GM12878 (cell line): ENCODE results near the gene GRM1. TPM values are rescaled to one million over a fixed set of nuclear protein-coding genes. Genes with fewer than 3 reads are reported as not detected.

Experiments
- ATAC-seq: fragments of 200-7000 bp; cut with Tn5 transposase; 3 replicates; pipeline ENCODE4 v1.9.1; 2020; ENCODE audit warnings: mild to moderate bottlenecking, moderate library complexity
- BruUV-seq: library from RNA; stranded (reverse); fragments of 400-500 nt; replicated peaks from 2 replicates; lab custom pipeline; 2021; lab: Mats Ljungman, UMichigan
- CTCF ChIA-PET: fragments of 300-600 bp; sonication (Branson Sonifier 250); formaldehyde crosslinking; extraction: SDS; loops from one replicate; lab custom pipeline; 2021; ENCODE audit warnings: inconsistent platforms; lab: Yijun Ruan, JAX
- POLR2A ChIA-PET: fragments of 350-600 bp; formaldehyde crosslinking; extraction: SDS; loops from one replicate; lab custom pipeline; 2021; ENCODE audit warnings: inconsistent platforms; lab: Charles Lee
- RAD21 ChIA-PET: fragments of 300-600 bp; sonication (Branson Sonifier 250); formaldehyde crosslinking; loops from one replicate; lab custom pipeline; 2023; ENCODE audit warnings: antibody characterized with exemption; ENCODE audit not compliant: unreplicated experiment; lab: Charles Lee
- SMC1A ChIA-PET: fragments of 300-600 bp; sonication (Branson Sonifier 250); formaldehyde crosslinking; loops from one replicate; lab custom pipeline; 2023; ENCODE audit not compliant: unreplicated experiment, uncharacterized antibody; lab: Charles Lee
- DNase-seq: peaks from one replicate; pipeline ENCODE4 v3.0.0-alpha.2; 2011; ENCODE audit warnings: low read depth, low spot score
- FAIRE-seq: peaks from 3 replicates; lab custom pipeline; 2011; peaks lifted over from hg19 to GRCh38; lab: Jason Lieb, UNC
- H2AFZ ChIP-seq: 2 replicates; pipeline ENCODE4 v1.6.0; 2011; ENCODE audit warnings: low read depth, low read length, control low read depth; ENCODE audit not compliant: control insufficient read depth
- H3K27ac ChIP-seq: 2 replicates; pipeline ENCODE4 v1.5.1; 2011; ENCODE audit warnings: control low read depth; ENCODE audit not compliant: control insufficient read depth, insufficient read depth
- H3K27me3 ChIP-seq, 2 experiments: replicated peaks in 1 of 2; 2 replicates each; pipeline versions ENCODE4 v1.6.0 to v1.6.1; 2011; ENCODE audit warnings: low read length in 1 of 2; ENCODE audit not compliant: control insufficient read depth in 2 of 2, insufficient read depth in 2 of 2
- H3K36me3 ChIP-seq, 2 experiments: 2 replicates each; pipeline ENCODE4 v1.5.1; 2011; ENCODE audit warnings: low read length in 1 of 2; ENCODE audit not compliant: control insufficient read depth in 2 of 2, insufficient read depth in 2 of 2
- H3K4me1 ChIP-seq: 2 replicates; pipeline ENCODE4 v1.6.1; 2011; ENCODE audit warnings: mild to moderate bottlenecking, low read length, moderate library complexity, mixed read lengths; ENCODE audit not compliant: control insufficient read depth, insufficient read depth
- H3K4me2 ChIP-seq: 2 replicates; pipeline ENCODE4 v1.6.0; 2011; ENCODE audit warnings: control low read depth; ENCODE audit not compliant: control insufficient read depth, insufficient read depth
- H3K4me3 ChIP-seq: fragments of 200-600 bp; sonication (generic); 2 replicates; pipeline ENCODE4 v1.5.1; 2016
- H3K79me2 ChIP-seq: 2 replicates; pipeline ENCODE4 v1.6.0; 2011; ENCODE audit warnings: low read length; ENCODE audit not compliant: control insufficient read depth, insufficient read depth
- H3K9ac ChIP-seq: 2 replicates; pipeline ENCODE4 v1.8.0; 2011; ENCODE audit warnings: low read length, control low read depth, mixed read lengths; ENCODE audit not compliant: control insufficient read depth, insufficient read depth
- H3K9me3 ChIP-seq: replicated peaks from 3 replicates; pipeline ENCODE4 v1.5.1; 2011; ENCODE audit warnings: mild to moderate bottlenecking, low read length; ENCODE audit not compliant: control insufficient read depth, insufficient read depth
- H4K20me1 ChIP-seq: 2 replicates; pipeline ENCODE4 v1.6.0; 2011; ENCODE audit not compliant: control insufficient read depth, insufficient read depth
- BACH1 ChIP-seq: fragments of 450-650 bp; IDR thresholded peaks from 2 replicates; pipeline ENCODE4 v1.6.1; 2017; ENCODE audit warnings: mild to moderate bottlenecking, borderline replicate concordance
- CREB1 ChIP-seq: IDR thresholded peaks from 2 replicates; pipeline ENCODE4 v1.6.1; 2012; ENCODE audit warnings: low read depth, mild to moderate bottlenecking, inconsistent platforms
- CREM ChIP-seq: IDR thresholded peaks from 2 replicates; pipeline ENCODE4 v1.6.1; 2014; ENCODE audit warnings: antibody characterized with exemption, low read depth
- E4F1 ChIP-seq: fragments of 450-650 bp; IDR thresholded peaks from 2 replicates; pipeline ENCODE4 v1.6.1; 2018; ENCODE audit warnings: borderline replicate concordance, mild to moderate bottlenecking; ENCODE audit not compliant: partially characterized antibody
- KLF5 ChIP-seq: fragments of 450-650 bp; IDR thresholded peaks from 2 replicates; pipeline ENCODE4 v1.6.1; 2014; ENCODE audit warnings: mild to moderate bottlenecking; ENCODE audit not compliant: partially characterized antibody
- NR2C2 ChIP-seq: IDR thresholded peaks from 2 replicates; pipeline ENCODE4 v1.6.1; 2011; ENCODE audit warnings: borderline replicate concordance, low read depth; ENCODE audit not compliant: control insufficient read depth, insufficient read length
- PKNOX1 ChIP-seq: fragments of 450-650 bp; IDR thresholded peaks from 2 replicates; pipeline ENCODE4 v1.6.1; 2016; ENCODE audit warnings: mild to moderate bottlenecking
- RAD21 ChIP-seq: IDR thresholded peaks from 2 replicates; pipeline ENCODE4 v1.6.1; 2011; ENCODE audit warnings: mild to moderate bottlenecking, low read depth, low read length, moderate library complexity; ENCODE audit not compliant: insufficient read depth
- SMAD5 ChIP-seq: IDR thresholded peaks from 2 replicates; pipeline ENCODE4 v1.6.1; 2016; ENCODE audit warnings: antibody characterized with exemption, low read depth
- SMARCA5 ChIP-seq: fragments of 450-650 bp; IDR thresholded peaks from 2 replicates; pipeline ENCODE4 v1.6.1; 2017; ENCODE audit warnings: mild to moderate bottlenecking
- SMC3 ChIP-seq: IDR thresholded peaks from 2 replicates; pipeline ENCODE4 v1.6.1; 2011; ENCODE audit warnings: low read length, improper control_type of control experiment, borderline replicate concordance
- TCF12 ChIP-seq: IDR thresholded peaks from 2 replicates; pipeline ENCODE4 v1.6.1; 2011; ENCODE audit warnings: low read depth, mild to moderate bottlenecking, low read length
- ZNF24 ChIP-seq: fragments of 450-650 bp; IDR thresholded peaks from 2 replicates; pipeline ENCODE4 v1.6.1; 2017; ENCODE audit warnings: antibody characterized with exemption, mild to moderate bottlenecking
- ZNF622 ChIP-seq: fragments of 450-650 bp; IDR thresholded peaks from 2 replicates; pipeline ENCODE4 v1.6.1; 2017; ENCODE audit warnings: mild to moderate bottlenecking, inconsistent platforms
- WGBS: methylation state at CpG from one replicate; pipeline ENCODE4 v1.1.6; 2016; ENCODE audit warnings: low lambda C conversion rate; ENCODE audit not compliant: insufficient replicate concordance, insufficient coverage; ENCODE audit errors: missing lambda C conversion rate; 5-methylcytosine and 5-hydroxymethylcytosine counted together
- in situ Hi-C: fragments of 300-500 bp; cut with MboI; formaldehyde crosslinking; loops from 9 replicates; pipeline ENCODE4 v1.14.3; 2018; ENCODE audit warnings: mixed read lengths
- intact Hi-C: fragments of 100-400 bp; cut with micrococcal nuclease; formaldehyde crosslinking; loops from one replicate; pipeline ENCODE4 v1.14.2; 2022; ENCODE audit not compliant: unreplicated experiment
- polyA plus RNA-seq, 11 experiments: library from polyadenylated mRNA; depleted of rRNA in 4 of 11; unstranded in 6 of 11; stranded (reverse) in 5 of 11; fragments of >200 nt; fragmentation: Nextera tagmentation in 4 of 11; fragmentation: Illumina TruSeq in 1 of 11; extraction: Ambion mirVana in 4 of 11; extraction: Trizol in 1 of 11; gene quantifications; 1 replicate in 1 of 11; 2 replicates in 10 of 11; pipeline versions ENCODE4 v1.2.1 to v1.2.3, GENCODE V29; 2011 to 2016; ENCODE audit warnings: inconsistent platforms in 2 of 11, missing spikeins in 2 of 11, low read depth in 1 of 11
- total RNA-seq, 4 experiments: library from RNA; depleted of rRNA in 3 of 4; stranded (reverse); fragments of >200 nt in 3 of 4; fragmentation: Illumina TruSeq in 1 of 4; extraction: Trizol in 1 of 4; gene quantifications; 2 replicates each; pipeline versions ENCODE4 v1.2.1 to v1.2.3, GENCODE V29; 2013 to 2021
- TF ChIP-seq, protein P1 (sequence below): IDR thresholded peaks from 2 replicates; pipeline ENCODE4 v1.6.1; 2011; ENCODE audit warnings: mild to moderate bottlenecking, low read depth, low read length, moderate library complexity; ENCODE audit not compliant: insufficient replicate concordance
- TF ChIP-seq, protein P2 (sequence below): IDR thresholded peaks from 2 replicates; pipeline ENCODE4 v1.6.1; 2012; ENCODE audit warnings: improper control_type of control experiment, low read depth, low read length; ENCODE audit not compliant: insufficient replicate concordance

Gene GRM1
- total and polyA plus RNA-seq, 10 of the 15 experiments (the other 5 are each of a cell fraction or from before 2014, with no cell fraction given): 0.04 TPM; not detected in 9

- Histone ChIP-seq H3K27me3 (no peaks in the 10 kb centered on the region), H3K9ac (no peak overlapping the region), H3K4me3 (no peak overlapping the region), H3K4me2 (no peak overlapping the region), H3K79me2 (no peaks in the 10 kb centered on the region), H3K27ac (no peak overlapping the region), H3K4me1 (no peaks in the 10 kb centered on the region), H4K20me1 (no peaks in the 10 kb centered on the region), H3K36me3 (no peaks in the 10 kb centered on the region), H2AFZ (no peak overlapping the region), H3K9me3 (no peaks in the 10 kb centered on the region)
- ChIA-PET POLR2A (no interaction called here), SMC1A (interaction anchor here (1.6 kb wide), 1 partner anchor 11 kb away, joined by 3 read pairs; no protein-coding TSS in a partner anchor), CTCF (no interaction called here), RAD21 (no interaction called here)
- FAIRE-seq: no peak
- no TSS peak for BruUV-seq
- in situ Hi-C loops: no loop called here
- 48% methylated on average over 2 of the region's 2 CpGs for WGBS
- intact Hi-C loops: no loop called here
- no peak for ATAC-seq
- no peak for DNase-seq
- no peak for TF ChIP-seq KLF5
- TF ChIP-seq SMAD5: no peak
- no peak for TF ChIP-seq SMARCA5
- TF ChIP-seq TCF12: no peak
- TF ChIP-seq CREB1: no peak
- no peak for TF ChIP-seq E4F1
- TF ChIP-seq, protein P1, sequence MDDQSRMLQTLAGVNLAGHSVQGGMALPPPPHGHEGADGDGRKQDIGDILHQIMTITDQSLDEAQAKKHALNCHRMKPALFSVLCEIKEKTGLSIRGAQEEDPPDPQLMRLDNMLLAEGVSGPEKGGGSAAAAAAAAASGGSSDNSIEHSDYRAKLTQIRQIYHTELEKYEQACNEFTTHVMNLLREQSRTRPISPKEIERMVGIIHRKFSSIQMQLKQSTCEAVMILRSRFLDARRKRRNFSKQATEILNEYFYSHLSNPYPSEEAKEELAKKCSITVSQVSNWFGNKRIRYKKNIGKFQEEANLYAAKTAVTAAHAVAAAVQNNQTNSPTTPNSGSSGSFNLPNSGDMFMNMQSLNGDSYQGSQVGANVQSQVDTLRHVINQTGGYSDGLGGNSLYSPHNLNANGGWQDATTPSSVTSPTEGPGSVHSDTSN: no peak
- no peak for TF ChIP-seq PKNOX1
- no peak for TF ChIP-seq RAD21
- TF ChIP-seq SMC3: no peak
- TF ChIP-seq ZNF622: no peak
- no peak for TF ChIP-seq ZNF24
- TF ChIP-seq BACH1: no peak
- TF ChIP-seq NR2C2: no peak
- TF ChIP-seq, protein P2, sequence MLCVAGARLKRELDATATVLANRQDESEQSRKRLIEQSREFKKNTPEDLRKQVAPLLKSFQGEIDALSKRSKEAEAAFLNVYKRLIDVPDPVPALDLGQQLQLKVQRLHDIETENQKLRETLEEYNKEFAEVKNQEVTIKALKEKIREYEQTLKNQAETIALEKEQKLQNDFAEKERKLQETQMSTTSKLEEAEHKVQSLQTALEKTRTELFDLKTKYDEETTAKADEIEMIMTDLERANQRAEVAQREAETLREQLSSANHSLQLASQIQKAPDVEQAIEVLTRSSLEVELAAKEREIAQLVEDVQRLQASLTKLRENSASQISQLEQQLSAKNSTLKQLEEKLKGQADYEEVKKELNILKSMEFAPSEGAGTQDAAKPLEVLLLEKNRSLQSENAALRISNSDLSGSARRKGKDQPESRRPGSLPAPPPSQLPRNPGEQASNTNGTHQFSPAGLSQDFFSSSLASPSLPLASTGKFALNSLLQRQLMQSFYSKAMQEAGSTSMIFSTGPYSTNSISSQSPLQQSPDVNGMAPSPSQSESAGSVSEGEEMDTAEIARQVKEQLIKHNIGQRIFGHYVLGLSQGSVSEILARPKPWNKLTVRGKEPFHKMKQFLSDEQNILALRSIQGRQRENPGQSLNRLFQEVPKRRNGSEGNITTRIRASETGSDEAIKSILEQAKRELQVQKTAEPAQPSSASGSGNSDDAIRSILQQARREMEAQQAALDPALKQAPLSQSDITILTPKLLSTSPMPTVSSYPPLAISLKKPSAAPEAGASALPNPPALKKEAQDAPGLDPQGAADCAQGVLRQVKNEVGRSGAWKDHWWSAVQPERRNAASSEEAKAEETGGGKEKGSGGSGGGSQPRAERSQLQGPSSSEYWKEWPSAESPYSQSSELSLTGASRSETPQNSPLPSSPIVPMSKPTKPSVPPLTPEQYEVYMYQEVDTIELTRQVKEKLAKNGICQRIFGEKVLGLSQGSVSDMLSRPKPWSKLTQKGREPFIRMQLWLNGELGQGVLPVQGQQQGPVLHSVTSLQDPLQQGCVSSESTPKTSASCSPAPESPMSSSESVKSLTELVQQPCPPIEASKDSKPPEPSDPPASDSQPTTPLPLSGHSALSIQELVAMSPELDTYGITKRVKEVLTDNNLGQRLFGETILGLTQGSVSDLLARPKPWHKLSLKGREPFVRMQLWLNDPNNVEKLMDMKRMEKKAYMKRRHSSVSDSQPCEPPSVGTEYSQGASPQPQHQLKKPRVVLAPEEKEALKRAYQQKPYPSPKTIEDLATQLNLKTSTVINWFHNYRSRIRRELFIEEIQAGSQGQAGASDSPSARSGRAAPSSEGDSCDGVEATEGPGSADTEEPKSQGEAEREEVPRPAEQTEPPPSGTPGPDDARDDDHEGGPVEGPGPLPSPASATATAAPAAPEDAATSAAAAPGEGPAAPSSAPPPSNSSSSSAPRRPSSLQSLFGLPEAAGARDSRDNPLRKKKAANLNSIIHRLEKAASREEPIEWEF: no peak
- no peak for TF ChIP-seq CREM
Observed at GRCh38 chr6:146065690-146066089, 36.8 kb downstream of the GRM1 start.
